Endothelial cell of umbilical vein (primary cell): Measurements from ENCODE around the gene RFC2.

Experiments
- EZH2 ChIP-seq: IDR thresholded peaks from 2 replicates; pipeline ENCODE4 v1.6.1; 2012; ENCODE audit warnings: borderline replicate concordance, low read depth, mild to moderate bottlenecking, moderate library complexity, low read length, inconsistent platforms; ENCODE audit not compliant: severe bottlenecking
- GATA2 ChIP-seq: IDR thresholded peaks from 2 replicates; pipeline ENCODE4 v1.7.0; 2011; ENCODE audit warnings: low read depth, mild to moderate bottlenecking, moderate library complexity, mixed read lengths, low read length; ENCODE audit not compliant: insufficient read length, insufficient read depth
- POLR2A ChIP-seq: IDR thresholded peaks from 2 replicates; pipeline ENCODE4 v1.6.1; 2012; ENCODE audit warnings: low read depth, mild to moderate bottlenecking, control low read depth, low read length
- POLR2AphosphoS5 ChIP-seq: IDR thresholded peaks from 2 replicates; pipeline ENCODE4 v1.6.1; 2012; ENCODE audit warnings: low read depth, mild to moderate bottlenecking, control low read depth, low read length, moderate library complexity; ENCODE audit not compliant: insufficient read depth
- TF ChIP-seq, protein P1 (sequence below), 2 donors: IDR thresholded peaks; 1 replicate in 1 of 2; 2 replicates in 1 of 2; pipeline ENCODE4 v1.5.1; 2011; ENCODE audit warnings: low read length in 2 of 2, mild to moderate bottlenecking in 2 of 2, moderate library complexity in 2 of 2, control low read depth in 1 of 2, inconsistent platforms in 1 of 2, low read depth in 1 of 2; ENCODE audit not compliant: insufficient read depth in 1 of 2; ENCODE audit errors: extremely low read depth in 1 of 2

DNA sequence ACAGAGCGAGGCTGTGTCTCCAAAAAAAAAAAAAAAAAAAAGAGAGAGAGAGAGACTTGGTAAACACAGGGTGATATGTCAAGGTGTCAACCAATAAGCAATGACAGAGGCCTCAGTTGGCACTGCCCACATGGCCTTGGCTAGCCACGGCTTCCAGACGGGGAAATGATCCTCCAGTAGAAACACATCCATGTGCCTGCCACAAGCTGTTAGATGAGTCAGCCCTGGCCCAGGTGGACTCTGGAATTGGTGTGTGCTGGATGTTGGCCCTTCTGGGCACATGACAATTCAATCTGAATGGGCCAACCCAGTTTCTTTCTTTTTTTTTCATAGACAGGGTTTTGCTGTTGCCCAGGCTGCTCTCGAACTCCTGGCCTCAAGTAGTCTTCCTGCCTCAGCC, 13.7 kb downstream of the RFC2 start:
- TF ChIP-seq POLR2A (no peak), POLR2AphosphoS5 (no peak), EZH2 (no peak), GATA2 (no peak)
- TF ChIP-seq, protein P1, sequence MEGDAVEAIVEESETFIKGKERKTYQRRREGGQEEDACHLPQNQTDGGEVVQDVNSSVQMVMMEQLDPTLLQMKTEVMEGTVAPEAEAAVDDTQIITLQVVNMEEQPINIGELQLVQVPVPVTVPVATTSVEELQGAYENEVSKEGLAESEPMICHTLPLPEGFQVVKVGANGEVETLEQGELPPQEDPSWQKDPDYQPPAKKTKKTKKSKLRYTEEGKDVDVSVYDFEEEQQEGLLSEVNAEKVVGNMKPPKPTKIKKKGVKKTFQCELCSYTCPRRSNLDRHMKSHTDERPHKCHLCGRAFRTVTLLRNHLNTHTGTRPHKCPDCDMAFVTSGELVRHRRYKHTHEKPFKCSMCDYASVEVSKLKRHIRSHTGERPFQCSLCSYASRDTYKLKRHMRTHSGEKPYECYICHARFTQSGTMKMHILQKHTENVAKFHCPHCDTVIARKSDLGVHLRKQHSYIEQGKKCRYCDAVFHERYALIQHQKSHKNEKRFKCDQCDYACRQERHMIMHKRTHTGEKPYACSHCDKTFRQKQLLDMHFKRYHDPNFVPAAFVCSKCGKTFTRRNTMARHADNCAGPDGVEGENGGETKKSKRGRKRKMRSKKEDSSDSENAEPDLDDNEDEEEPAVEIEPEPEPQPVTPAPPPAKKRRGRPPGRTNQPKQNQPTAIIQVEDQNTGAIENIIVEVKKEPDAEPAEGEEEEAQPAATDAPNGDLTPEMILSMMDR (IDR thresholded peaks at IDR 0.05; ENCODE audit: extremely low read depth in 1 of 2, insufficient read depth in 1 of 2, low read depth in 1 of 2, low read length in 2 of 2), result no peak
